ENCODE measurements around the gene MYRIP.

Gene MYRIP

GRCh38 chr3:40249168-40249567, 439.8 kb downstream of the MYRIP start:
- no peak for TF ChIP-seq ZFP3 (CRISPR knock-in tag; IDR thresholded peaks at IDR 0.05)
- TF ChIP-seq CSDC2 (CRISPR knock-in tag; IDR thresholded peaks at IDR 0.05): no peak
- TF ChIP-seq TCF4 (CRISPR knock-in tag; IDR thresholded peaks at IDR 0.05; ENCODE audit: borderline replicate concordance): no peak
- TF ChIP-seq ZNF70 (CRISPR knock-in tag; IDR thresholded peaks at IDR 0.05): no peak
- TF ChIP-seq BACH2 (CRISPR knock-in tag; IDR thresholded peaks at IDR 0.05; ENCODE audit: borderline replicate concordance): no peak
- no peak for TF ChIP-seq PATZ1 (CRISPR knock-in tag; IDR thresholded peaks at IDR 0.05; ENCODE audit: borderline replicate concordance)
- TF ChIP-seq TOX (CRISPR knock-in tag; IDR thresholded peaks at IDR 0.05; ENCODE audit: borderline replicate concordance): no peak
- no peak for TF ChIP-seq OSR1 (CRISPR knock-in tag; IDR thresholded peaks at IDR 0.05)
- TF ChIP-seq ZFP30 (CRISPR knock-in tag; IDR thresholded peaks at IDR 0.05): no peak
- ATAC-seq: no peak

DNA sequence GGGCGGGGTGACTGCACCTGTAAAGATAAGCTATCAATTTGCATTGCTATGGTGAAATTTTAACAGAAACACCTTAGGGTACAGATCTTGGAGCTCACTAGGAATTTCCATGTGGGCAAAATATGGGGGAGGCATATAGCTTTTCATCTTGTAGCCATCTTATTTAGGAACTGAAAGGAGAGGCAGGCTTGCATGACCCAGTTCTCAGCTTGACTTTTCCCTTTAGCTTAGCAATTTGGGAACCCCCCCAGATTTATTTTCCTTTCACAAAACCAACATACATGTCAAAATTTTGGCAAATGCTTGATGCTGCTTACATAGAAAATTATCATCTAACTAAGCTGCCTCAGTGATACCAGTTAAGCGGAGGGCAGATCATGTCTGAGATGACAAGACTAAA, 445.1 kb downstream of the MYRIP start:
- TF ChIP-seq, protein P1, sequence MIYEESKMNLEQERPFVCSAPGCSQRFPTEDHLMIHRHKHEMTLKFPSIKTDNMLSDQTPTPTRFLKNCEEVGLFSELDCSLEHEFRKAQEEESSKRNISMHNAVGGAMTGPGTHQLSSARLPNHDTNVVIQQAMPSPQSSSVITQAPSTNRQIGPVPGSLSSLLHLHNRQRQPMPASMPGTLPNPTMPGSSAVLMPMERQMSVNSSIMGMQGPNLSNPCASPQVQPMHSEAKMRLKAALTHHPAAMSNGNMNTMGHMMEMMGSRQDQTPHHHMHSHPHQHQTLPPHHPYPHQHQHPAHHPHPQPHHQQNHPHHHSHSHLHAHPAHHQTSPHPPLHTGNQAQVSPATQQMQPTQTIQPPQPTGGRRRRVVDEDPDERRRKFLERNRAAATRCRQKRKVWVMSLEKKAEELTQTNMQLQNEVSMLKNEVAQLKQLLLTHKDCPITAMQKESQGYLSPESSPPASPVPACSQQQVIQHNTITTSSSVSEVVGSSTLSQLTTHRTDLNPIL (CRISPR knock-in tag; IDR thresholded peaks at IDR 0.05; ENCODE audit: low read depth): no peak
- no peak for TF ChIP-seq PATZ1 (CRISPR knock-in tag; IDR thresholded peaks at IDR 0.05; ENCODE audit: borderline replicate concordance)
- no peak for TF ChIP-seq ESRRG (CRISPR knock-in tag; IDR thresholded peaks at IDR 0.05)
- TF ChIP-seq CSDC2 (CRISPR knock-in tag; IDR thresholded peaks at IDR 0.05): no peak
- no peak for TF ChIP-seq ZNF70 (CRISPR knock-in tag; IDR thresholded peaks at IDR 0.05)
- TF ChIP-seq TCF4 (CRISPR knock-in tag; IDR thresholded peaks at IDR 0.05; ENCODE audit: borderline replicate concordance): no peak
- TF ChIP-seq BACH2 (CRISPR knock-in tag; IDR thresholded peaks at IDR 0.05; ENCODE audit: borderline replicate concordance): no peak
- TF ChIP-seq ARNTL (CRISPR knock-in tag; IDR thresholded peaks at IDR 0.05; ENCODE audit: borderline replicate concordance, low read depth): no peak
- no peak for TF ChIP-seq ZNF8 (CRISPR knock-in tag; IDR thresholded peaks at IDR 0.05)
- no peak for TF ChIP-seq ZFP3 (CRISPR knock-in tag; IDR thresholded peaks at IDR 0.05)
- no peak for TF ChIP-seq CSRNP3 (CRISPR knock-in tag; IDR thresholded peaks at IDR 0.05)
- TF ChIP-seq ISL1 (CRISPR knock-in tag; IDR thresholded peaks at IDR 0.05): no peak
- no peak for TF ChIP-seq TSHZ2 (CRISPR knock-in tag; IDR thresholded peaks at IDR 0.05)
- no peak for TF ChIP-seq PPARA (CRISPR knock-in tag; IDR thresholded peaks at IDR 0.05; ENCODE audit: borderline replicate concordance)
- no peak for TF ChIP-seq TOX (CRISPR knock-in tag; IDR thresholded peaks at IDR 0.05; ENCODE audit: borderline replicate concordance)
- TF ChIP-seq, protein P2, sequence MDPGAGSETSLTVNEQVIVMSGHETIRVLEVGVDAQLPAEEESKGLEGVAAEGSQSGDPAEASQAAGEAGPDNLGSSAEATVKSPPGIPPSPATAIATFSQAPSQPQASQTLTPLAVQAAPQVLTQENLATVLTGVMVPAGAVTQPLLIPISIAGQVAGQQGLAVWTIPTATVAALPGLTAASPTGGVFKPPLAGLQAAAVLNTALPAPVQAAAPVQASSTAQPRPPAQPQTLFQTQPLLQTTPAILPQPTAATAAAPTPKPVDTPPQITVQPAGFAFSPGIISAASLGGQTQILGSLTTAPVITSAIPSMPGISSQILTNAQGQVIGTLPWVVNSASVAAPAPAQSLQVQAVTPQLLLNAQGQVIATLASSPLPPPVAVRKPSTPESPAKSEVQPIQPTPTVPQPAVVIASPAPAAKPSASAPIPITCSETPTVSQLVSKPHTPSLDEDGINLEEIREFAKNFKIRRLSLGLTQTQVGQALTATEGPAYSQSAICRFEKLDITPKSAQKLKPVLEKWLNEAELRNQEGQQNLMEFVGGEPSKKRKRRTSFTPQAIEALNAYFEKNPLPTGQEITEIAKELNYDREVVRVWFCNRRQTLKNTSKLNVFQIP (CRISPR knock-in tag; IDR thresholded peaks at IDR 0.05; ENCODE audit: borderline replicate concordance, low read depth): no peak
- no peak for ATAC-seq

- no peak for ATAC-seq
- TF ChIP-seq, protein P2 (CRISPR knock-in tag; IDR thresholded peaks at IDR 0.05; ENCODE audit: borderline replicate concordance, low read depth): no peak
- TF ChIP-seq RARB (CRISPR knock-in tag; IDR thresholded peaks at IDR 0.05) (no peak), OSR1 (CRISPR knock-in tag; IDR thresholded peaks at IDR 0.05) (no peak), TSHZ2 (CRISPR knock-in tag; IDR thresholded peaks at IDR 0.05) (no peak), CSRNP3 (CRISPR knock-in tag; IDR thresholded peaks at IDR 0.05) (no peak), ZFP3 (CRISPR knock-in tag; IDR thresholded peaks at IDR 0.05) (no peak)
These were observed 445.5 kb downstream of the MYRIP start for GRCh38 chr3:40254891-40255290.
